Stimulated activated CD8-positive, alpha-beta memory T cell treated with anti-CD3 and anti-CD28 coated beads, Interleukin-15, amount 100 ng/mL, for 48 hours (primary cell): ENCODE results near the gene DUOX1.

ENCODE experiments used
- DNase-seq, 2 donors: peaks; one replicate each; pipeline ENCODE4 v3.0.0-alpha.2; 2020; ENCODE audit warnings: low read depth in 2 of 2

Gene DUOX1

GRCh38 chr15:45168751-45169551, 39.2 kb downstream of the DUOX1 start:
- DNase-seq, result no peak

- DNase-seq, result no peak
Measured at GRCh38 chr15:45169608-45170480, 40.0 kb downstream of the DUOX1 start.

DNA sequence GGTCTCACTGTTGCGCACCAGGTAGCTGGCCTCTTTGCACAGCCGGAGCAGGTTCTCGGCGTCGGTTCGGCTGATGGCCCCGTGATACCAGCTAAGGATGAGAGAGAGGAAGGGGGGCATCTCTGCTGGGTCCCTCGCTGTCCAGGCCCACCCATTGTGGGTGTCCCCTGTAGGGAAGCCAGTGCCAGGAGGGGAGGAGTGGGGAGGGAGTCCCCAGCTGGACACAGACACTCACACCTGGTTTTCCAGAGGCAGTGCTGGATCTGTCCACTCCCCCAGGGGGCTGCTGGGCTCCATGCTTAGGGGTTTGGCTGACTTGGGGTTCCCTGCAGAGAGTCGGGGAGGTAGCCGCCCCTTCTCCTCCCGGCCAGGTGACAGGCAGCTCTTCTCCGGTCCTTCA, 42.1 kb downstream of the DUOX1 start:
- DNase-seq, result no peak

DNA sequence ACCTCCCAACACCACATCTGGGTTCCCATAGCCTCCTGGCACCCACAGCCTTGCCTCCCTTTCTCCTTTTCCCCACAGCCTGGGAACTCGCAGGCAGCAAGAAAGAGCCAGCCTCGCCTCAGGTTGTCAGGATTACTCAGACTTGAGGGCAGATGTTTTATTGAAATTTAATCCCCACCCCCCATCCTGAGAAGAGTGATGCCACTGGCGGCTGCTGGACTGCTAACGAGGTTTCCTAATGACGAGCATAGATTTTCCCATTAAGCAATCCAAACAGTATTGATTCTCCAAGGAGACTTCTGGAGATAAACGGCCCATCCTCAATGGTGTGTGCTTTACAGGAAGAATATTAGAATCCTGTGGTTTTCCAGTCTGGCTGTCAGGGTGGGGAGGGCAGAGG, 44.3 kb downstream of the DUOX1 start:
- no peak for DNase-seq

DNA sequence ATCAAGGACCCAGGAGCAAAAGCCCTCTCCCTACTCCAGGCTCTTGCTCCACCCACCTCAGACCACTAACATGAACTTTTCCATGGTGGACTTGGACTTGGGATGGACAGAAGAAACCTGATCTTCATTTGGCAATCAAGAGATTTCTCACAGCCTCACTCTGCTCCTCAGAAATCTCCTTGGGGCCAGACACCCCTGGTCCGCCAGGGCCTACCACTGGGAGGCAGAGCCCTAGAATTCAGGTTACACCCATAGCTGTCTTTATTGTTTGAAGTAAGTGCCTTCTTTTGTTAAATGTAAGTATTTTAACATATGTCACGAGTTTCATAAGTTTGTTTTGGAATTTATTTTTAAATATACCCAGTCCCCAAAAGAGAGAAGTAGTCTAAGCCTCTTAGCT, 44.8 kb downstream of the DUOX1 start:
- no peak for DNase-seq

DNA sequence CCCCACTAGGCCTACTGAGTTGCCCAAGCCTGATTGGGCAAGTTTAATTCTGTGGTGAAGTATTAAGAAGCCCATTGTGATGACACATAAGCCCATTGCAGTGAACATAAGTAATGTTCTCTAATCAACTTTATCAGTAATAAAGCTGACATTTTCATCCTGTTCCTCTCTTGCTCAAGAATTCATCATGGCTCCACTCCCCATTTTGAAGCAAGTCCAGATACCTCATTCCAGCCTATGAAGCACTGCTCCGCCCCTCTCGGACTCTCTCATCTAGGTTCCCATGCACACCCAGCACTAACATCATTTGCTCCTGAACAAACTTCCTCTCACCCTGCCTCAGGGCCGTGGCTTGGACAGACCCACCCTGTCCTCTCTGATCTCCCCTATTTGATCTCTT, 47.5 kb downstream of the DUOX1 start:
- DNase-seq, result no peak

DNA sequence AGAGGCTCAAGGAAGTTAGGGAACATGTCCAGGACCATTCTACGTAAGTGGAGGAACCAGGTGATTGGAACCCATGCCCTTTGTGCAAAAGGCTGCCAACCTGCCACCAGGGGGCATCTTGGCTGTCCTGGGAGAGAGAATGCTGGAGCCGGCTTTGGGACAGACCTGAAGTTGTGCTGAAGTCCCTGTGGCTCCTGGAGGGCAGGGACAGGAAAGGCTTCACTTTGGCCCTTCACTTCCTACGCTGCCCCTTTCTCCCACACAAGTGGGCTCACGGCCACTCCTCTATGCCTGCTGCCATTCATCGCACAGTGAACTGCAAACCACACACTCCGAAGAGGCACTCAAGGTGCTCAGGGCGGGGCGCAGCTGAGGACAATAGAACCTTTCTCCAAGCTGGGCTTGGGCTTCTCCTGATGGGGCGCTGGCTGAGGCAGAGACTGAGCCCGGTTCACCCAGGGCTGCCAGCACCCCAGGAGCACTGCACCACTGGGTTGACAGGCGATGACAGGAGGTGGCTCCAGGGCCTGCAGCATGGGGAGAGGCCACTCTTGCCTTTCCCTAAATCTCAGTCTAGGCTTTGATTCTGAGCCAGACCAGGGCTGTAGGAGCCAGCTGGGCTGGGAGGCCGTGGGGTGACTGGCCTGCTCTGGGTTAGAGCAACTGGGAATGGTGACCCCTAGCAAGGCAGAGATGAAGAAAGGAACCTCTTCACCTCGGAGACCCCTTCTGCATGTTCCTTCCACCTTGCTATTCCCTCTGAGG, 49.6 kb downstream of the DUOX1 start:
- no peak for DNase-seq

- DNase-seq, result no peak
Measured at GRCh38 chr15:45180201-45180600, 50.4 kb downstream of the DUOX1 start.

DNA sequence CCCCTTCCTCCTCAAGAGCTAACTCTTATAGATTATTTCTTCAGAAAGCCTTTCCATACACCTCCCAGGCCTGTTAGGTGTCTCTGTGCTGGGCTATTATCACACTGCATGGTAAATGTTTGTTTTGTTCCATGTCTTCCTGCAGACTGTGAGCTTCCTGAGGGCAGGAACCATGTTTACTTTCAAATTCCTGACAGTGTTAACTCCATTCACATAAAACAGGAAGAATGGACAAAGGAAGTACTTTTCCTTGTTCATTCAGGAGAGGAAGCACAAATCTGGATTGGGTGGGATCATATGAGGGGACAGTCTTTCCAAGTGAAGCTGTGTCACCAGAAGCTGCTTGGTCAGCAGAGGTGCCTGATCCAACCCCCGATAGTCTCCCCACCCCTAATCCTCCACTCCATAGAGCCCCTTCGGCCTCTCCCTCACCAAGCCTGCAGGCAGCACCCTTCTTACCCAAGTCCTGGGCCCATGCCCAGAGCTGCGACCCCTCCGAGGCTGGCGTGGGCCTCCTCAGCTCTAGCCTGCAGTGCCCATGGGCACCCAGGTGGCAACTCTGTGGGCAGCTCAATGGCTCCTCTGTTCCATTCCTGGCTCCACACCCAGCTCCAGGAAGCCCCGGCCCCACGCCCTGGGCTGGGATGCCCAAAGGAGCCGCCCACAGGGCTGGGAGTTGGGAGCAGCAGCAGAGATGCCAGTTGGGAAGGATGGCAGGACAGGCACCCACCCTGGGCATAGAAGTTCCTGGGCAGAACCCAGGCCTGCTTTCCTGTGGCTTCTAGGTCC, 51.0 kb downstream of the DUOX1 start:
- DNase-seq, result no peak

DNA sequence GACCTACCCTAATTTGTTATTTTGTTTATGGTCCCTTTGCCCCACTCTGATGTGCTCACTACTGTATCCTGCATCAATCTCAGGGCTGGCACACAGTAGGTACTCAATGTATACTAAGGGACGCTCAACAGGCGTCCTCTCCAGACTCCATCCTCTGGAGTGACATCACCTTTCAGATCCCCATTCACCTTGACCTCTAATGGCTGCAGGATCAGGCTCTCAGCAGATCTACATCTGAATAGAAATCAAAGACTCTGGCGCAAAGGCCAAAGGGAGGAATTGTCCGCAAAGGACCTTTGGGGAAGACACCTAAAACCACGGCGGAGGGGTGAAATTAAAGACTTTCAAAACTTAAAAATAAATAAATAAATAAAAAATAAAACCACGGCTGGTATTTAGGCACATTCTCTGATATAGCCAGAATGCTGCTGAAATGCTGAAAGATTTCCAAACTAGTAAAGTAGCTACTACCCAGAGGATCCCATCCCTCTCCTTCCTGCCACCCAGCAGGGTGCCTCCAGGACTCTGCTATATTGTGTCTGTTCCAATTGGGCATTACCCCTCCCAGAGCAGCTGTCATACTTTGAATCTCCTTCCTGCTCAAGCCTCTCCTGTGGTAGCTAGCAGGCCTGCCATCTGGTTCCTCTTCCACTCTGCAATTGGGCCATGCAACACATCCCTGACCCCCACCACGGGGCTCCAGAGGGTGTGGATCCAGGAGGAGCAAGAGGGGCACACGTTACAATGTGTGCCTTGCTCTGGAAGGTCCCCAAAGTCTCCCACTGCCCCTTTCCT, 51.9 kb downstream of the DUOX1 start:
- no peak for DNase-seq

DNA sequence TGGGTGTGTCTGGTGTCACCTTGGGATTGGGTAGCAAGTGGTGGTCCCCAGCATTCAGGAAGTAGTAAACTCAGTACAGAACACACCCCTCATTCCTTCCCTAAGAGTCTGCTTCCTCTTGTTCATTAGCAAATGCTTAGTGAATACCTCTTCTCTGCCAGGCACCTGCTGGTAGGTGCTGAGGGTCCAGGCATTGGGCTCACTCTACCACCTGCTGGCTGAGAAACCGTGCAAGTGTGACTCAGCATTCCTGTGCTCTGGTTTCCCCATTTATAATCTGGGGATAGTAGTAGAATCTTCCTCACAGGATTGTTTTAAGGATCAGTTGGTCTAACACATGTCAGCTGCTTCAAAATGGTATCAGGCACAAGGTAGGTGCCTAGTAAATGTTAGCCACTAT, 53.2 kb downstream of the DUOX1 start:
- no peak for DNase-seq

- DNase-seq, result no peak
Measured at GRCh38 chr15:45183511-45183910, 53.7 kb downstream of the DUOX1 start.

GRCh38 chr15:45184562-45185041, 54.8 kb downstream of the DUOX1 start:
- DNase-seq, result no peak

- DNase-seq, result no peak
Measured at GRCh38 chr15:45185069-45185779, 55.4 kb downstream of the DUOX1 start.

DNA sequence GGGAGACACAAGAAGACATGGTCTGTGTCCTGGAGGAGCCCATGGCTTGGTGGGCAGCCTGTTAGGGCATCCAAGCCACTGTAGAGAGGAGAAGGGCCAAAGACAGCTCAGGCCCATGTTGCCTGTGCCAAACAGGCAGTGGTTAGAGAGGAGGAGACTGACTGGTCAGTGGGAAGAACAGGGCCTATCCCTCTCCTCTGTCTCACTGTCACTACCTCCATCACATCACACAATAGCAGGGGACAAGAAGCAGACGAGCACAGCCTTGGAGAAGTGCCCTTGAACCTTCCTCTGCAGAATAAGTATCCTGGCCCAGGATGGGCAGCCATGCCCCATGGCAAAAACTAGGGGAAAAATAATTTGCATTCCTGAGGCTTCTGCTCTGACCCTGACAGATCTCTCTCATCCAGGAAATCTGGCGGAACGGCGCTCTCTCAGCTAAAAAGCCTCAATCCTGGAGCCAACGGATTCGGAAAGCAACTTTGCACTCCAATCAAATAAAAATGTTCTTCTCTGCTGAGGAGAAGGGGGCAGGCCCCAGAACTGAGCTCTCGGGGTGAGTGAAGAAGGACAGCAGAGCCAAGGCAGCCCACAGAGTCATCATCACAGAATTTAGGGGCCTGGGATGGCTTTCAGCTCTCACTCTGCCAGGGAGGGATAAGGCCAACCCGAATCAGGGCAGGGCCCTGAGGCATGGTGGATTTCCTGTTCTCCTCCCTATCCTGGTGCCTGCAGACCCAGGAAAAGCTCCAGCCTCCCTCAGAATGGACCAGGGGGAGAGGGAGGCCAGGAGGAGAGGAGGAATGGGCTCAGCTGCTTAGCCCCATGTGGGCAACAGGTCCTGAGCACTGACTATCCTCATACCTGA, 56.3 kb downstream of the DUOX1 start:
- DNase-seq, result no peak

- no peak for DNase-seq
Measured at GRCh38 chr15:45186771-45187577, 57.2 kb downstream of the DUOX1 start.

DNA sequence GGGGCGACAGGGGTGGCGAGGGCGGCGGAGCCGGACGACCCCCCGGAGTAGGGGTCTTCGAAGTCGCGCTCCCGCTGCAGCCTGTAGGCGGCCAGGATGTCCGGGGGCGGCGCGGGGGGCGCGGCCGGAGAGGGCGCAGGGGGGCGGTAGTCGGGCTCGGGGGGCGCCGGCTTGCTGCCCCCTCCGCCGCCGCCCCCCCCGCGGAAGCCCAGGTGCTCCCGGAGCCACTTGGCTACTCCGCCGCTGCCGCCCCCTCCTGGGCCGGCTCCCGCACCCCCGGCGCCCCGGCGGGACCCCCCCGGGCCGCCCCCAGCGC, 57.7 kb downstream of the DUOX1 start:
- DNase-seq, result no peak
